Activated naive CD4-positive, alpha-beta T cell (primary cell): ENCODE data around the gene HBG2.
"Not testable (repeated sequence)": the region's sequence is repeated elsewhere in the genome, so short reads cannot be mapped to it uniquely, and the experiment has no call there.

Experiments
- DNase-seq, 4 experiments: peaks; one replicate each; lab custom pipeline; 2025; lab: John Stamatoyannopoulos, UW

HBG2 gene

DNA sequence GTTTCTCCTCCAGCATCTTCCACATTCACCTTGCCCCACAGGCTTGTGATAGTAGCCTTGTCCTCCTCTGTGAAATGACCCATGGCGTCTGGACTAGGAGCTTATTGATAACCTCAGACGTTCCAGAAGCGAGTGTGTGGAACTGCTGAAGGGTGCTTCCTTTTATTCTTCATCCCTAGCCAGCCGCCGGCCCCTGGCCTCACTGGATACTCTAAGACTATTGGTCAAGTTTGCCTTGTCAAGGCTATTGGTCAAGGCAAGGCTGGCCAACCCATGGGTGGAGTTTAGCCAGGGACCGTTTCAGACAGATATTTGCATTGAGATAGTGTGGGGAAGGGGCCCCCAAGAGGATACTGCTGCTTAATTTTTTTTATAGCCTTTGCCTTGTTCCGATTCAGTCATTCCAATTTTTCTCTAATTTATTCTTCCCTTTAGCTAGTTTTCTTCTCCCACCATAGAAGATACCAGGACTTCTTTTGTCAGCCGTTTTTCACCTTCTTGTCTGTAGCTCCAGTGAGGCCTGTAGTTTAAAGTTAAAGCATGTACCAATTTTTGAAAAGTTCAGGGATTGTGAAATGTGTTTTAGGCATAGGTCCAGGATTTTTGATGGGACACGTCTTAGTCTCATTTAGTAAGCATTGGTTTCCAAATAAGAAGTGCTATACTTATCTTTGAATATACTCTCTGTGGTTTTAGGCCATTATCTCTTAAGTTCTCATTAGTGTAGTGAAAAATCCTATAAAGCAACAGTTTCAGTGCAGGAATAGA is at the start of gene HBG2:
HBG2 (minus strand) TSS at position 136 of the 768 bp plus-strand sequence; CDS start at position 83, 53 bp downstream.
- DNase-seq: not testable (repeated sequence)

- DNase-seq: no peak
Observed at GRCh38 chr11:5304046-5304445, 49.5 kb upstream of the HBG2 start.

DNA sequence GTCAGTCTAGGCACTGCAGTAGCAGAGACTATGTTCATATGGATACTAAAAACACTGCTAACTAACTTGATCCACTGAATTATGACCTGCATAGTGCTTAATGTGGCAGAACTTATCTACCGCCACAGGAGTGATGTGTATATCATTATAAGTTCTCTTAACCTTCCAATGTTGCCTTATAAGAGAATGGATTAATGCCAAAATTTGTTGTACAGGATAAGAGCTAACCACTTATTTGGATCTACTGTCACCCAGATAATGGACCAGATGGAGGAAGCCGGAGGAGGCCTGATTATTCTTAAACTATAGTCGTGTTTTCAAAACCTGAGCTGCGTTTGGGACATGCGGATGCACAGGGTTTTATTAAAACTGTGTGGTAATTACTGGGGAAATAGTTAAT is 49.0 kb upstream of the HBG2 start:
- no peak for DNase-seq

- DNase-seq: no peak
Observed at GRCh38 chr11:5301846-5302245, 47.3 kb upstream of the HBG2 start, which contains the start of gene OR51B4. Gene OR51B4, minus strand, starts transcription at chr11:5301946. Its CDS starts 0 bp downstream, at chr11:5301946.

DNA sequence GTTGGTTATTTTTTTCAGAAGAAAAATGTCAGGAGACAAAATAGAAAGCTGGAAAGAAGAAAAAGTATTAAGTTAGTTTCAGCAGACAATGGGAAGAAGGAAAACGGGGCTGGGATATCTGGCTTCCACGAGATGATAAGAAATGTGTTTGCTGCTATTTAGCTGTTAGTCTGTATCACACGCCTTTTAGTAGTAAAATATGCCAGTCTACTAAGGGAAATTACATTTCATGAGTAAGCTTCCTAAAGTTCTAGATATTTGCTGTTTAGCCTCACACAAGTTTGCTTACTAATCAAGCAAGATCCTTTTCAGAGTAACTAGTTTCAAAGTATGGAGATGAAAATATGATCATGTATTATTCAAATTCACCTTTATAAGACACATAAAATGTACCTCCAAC is 45.7 kb upstream of the HBG2 start:
- DNase-seq: no peak

DNA sequence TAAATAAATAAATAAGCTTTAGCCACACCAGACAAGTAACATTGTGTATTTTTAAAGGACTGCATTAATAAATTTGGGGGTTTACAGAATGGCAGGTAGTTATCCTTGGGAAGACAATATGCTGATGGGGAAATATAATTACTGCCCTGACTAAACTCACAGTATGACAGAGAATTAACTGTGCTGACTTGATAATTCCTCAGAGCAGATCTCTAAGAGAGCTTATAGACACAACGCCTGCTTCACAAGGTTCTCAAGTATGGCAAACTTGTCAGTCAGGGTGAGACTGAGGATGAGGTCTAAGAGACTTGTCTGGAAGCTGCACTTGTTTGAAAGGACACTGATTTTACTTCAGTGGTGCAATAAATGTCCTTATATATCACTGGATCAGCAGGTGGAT is 43.9 kb upstream of the HBG2 start:
- no peak for DNase-seq

GRCh38 chr11:5297721-5298323 is 43.2 kb upstream of the HBG2 start:
- DNase-seq: no peak

DNA sequence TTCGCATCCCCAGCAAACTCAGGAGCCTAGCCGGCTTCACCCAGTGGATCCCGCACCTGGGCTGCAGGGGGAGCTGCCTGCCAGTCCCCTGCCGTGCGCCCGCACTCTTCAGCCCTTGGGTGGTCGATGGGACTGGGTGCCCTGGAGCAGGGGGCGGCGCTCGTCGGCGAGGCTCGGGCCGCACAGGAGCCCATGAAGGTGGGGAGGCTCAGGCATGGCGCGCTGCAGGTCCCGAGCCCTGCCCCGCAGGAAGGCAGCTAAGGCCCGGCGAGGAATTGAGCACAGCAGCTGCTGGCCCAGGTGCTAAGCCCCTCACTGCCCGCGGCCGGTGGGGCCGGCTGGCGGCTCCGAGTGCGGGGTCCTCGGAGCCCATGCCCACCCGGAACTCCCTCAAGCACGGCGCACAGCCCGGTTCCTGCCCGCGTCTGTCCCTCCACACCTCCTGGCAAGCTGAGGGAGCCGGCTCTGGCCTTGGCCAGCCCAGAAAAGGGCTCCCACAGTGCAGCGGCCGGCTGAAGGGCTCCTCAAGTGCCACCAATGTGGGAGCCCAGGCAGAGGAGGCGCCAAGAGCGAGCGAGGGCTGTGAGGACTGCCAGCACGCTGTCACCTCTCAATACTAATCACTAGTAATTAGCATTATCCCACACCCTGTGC is 39.9 kb upstream of the HBG2 start:
- not testable (repeated sequence) for DNase-seq

DNA sequence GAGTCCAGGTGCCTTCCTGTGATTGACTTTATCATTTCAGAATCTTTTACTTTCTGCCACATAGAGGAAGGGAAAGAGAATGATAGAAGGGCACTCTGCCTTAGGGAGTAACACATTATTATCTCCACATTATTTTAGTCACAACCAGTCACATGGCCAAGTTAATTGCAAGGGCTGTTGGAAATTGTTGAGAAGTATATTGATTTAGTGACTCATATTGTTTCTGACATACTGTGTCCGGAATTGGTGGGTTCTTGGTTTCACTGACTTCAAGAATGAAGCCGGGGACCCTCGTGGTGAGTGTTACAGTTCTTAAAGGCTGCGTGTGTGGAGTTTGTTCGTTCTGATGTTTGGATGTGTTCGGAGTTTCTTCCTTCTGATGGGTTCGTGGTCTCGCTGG is 38.4 kb upstream of the HBG2 start:
- no peak for DNase-seq

GRCh38 chr11:5291207-5291838 is 36.7 kb upstream of the HBG2 start:
- no peak for DNase-seq

- no peak for DNase-seq
Observed at GRCh38 chr11:5290106-5290505, 35.5 kb upstream of the HBG2 start.

GRCh38 chr11:5289696-5290095 is 35.1 kb upstream of the HBG2 start:
- no peak for DNase-seq

DNA sequence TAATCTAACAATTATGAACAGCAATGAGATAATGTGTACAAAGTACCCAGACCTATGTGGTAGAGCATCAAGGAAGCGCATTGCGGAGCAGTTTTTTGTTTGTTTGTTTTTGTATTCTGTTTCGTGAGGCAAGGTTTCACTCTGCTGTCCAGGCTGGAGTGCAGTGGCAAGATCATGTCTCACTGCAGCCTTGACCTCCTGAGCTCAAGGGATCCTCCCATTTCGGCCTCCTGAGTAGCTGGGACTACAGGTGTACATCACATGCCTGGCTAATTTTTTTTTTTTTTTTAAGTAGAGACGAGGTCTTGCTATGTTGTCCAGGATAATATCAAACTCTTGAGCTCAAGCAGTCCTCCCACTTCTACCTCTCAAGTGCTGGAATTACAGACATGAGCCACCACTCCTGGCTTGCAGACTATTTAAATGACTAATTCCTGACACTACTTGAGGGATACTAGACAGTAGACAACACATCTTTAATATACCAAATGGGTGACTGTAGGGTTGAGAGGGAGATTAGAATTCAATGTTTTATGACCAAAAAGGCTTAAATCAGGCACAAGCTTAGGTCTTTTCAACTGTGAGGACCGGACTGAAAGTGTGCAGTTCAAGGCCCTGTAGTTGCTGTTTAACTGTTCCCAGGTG is 34.4 kb upstream of the HBG2 start:
- no peak for DNase-seq

GRCh38 chr11:5288108-5288905 is 33.7 kb upstream of the HBG2 start:
- no peak for DNase-seq

GRCh38 chr11:5286901-5287300 is 32.3 kb upstream of the HBG2 start:
- no peak for DNase-seq

GRCh38 chr11:5286351-5286750 is 31.8 kb upstream of the HBG2 start:
- DNase-seq: no peak

DNA sequence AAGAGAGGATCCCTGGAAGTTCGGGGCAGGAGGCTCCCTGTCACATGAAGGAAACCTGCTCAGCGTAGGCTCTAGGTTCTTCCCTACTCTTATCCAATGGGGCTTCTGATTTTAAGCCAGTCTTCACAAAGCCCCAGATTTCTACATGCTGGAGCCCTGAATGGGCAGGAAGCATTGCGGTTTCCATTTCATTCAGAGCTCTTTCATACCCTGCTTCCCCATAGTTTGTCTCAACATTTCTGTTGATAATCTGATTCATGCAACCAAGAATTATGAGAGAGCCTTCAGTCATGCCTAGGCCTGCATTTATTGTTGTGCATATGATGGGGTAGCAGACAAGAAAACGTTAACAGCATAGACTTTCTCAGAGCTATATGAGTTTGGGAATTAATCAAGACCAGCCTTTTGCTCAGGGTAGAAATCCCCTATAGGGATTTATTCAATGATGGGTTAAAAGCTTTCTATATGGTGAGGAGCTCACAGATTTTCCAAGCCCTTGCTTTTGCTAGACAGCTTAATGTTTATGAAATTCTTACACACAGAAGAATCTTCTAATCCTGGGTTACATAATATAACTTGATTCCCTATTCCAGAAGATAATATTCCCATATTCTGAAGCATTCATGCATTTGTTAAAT is 31.2 kb upstream of the HBG2 start:
- no peak for DNase-seq

DNA sequence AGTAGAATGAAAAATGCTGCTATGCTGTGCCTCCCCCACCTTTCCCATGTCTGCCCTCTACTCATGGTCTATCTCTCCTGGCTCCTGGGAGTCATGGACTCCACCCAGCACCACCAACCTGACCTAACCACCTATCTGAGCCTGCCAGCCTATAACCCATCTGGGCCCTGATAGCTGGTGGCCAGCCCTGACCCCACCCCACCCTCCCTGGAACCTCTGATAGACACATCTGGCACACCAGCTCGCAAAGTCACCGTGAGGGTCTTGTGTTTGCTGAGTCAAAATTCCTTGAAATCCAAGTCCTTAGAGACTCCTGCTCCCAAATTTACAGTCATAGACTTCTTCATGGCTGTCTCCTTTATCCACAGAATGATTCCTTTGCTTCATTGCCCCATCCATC is 30.1 kb upstream of the HBG2 start:
- no peak for DNase-seq

GRCh38 chr11:5283882-5284281 is 29.3 kb upstream of the HBG2 start:
- DNase-seq: no peak

DNA sequence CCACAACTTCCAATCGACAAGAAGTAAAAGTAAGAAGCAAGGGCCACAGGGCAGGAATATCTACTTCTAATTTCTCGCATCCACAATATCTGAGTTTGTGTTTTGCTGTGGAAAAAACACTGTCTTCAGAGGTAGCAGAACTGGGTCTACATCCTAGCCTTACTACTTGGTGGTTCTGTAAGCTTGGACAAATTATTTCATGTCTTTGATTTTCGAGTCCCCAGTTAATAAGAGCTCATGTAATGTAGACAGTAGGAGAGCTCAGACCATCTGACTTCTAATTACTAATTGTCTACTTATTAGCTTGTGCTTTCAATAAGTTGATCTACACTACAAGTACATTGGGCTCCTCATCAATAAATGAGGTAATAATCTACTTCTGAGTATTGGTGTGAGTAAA is 28.5 kb upstream of the HBG2 start:
- DNase-seq: no peak

DNA sequence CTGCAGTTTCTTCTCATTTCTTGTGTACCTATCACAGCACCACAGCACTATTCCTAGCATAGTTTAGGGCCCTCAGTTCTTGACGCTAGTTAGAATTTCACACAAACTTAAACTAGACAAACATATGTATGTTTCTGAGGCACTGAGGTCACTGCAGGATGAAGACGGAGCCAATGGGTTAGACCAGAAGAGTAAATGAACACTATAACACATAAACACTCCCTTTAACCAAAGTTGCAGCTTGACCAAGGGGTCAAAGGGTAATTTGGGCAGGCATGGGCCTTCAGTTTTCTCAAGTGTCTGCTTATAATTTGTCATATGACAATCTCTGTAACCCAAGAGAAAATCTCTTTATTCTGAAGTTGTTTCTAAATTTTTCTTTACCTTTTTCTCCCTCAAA is 28.0 kb upstream of the HBG2 start:
- no peak for DNase-seq
